GM19099 (cell line): ENCODE measurements around the gene RAB39B.

ENCODE experiments used
- POLR2A ChIP-seq: IDR thresholded peaks from 3 replicates; pipeline ENCODE4 v1.6.1; 2011; ENCODE audit warnings: low read depth; ENCODE audit not compliant: insufficient read length; ENCODE audit errors: extremely low read depth

RAB39B gene

GRCh38 chrX:155221351-155221750, 42.9 kb downstream of the RAB39B start:
- TF ChIP-seq POLR2A: no peak

- TF ChIP-seq POLR2A: no peak
These were observed 45.5 kb downstream of the RAB39B start for GRCh38 chrX:155218777-155219176.

- TF ChIP-seq POLR2A: no peak
These were observed 47.3 kb downstream of the RAB39B start for GRCh38 chrX:155216940-155217440.

GRCh38 chrX:155216179-155216939, 47.9 kb downstream of the RAB39B start, which contains the start of gene VBP1:
TSS of gene VBP1 (plus strand) at chrX:155216460. CDS start at chrX:155216483, 23 bp downstream.
- TF ChIP-seq POLR2A: peak; percentile 62

- no peak for TF ChIP-seq POLR2A
These were observed 48.7 kb downstream of the RAB39B start for GRCh38 chrX:155215443-155216178.

GRCh38 chrX:155213731-155214130, 50.6 kb downstream of the RAB39B start:
- no peak for TF ChIP-seq POLR2A

- no peak for TF ChIP-seq POLR2A
These were observed 53.1 kb downstream of the RAB39B start for GRCh38 chrX:155211208-155211607.
